ENCODE data around the gene NOL11.
"Not testable (repeated sequence)": the region's sequence is repeated elsewhere in the genome, so short reads cannot be mapped to it uniquely, and the experiment has no call there.

The NOL11 gene

GRCh38 chr17:67756766-67757165 is 39.0 kb downstream of the NOL11 start:
- not testable (repeated sequence) for H4K12ac ChIP-seq (ENCODE audit: low read depth, low read length); H3K27ac ChIP-seq (ENCODE audit: low read depth, low read length); DNase-seq; H3K9ac ChIP-seq (ENCODE audit: low read length); H3K23ac ChIP-seq (ENCODE audit: low read length); H3K4me2 ChIP-seq (ENCODE audit: low read length); H3K14ac ChIP-seq (ENCODE audit: low read length); H2AFZ ChIP-seq (ENCODE audit: insufficient read depth, low read length, poor library complexity); H3K4me3 ChIP-seq (ENCODE audit: low read depth, low read length); H3K27me3 ChIP-seq (ENCODE audit: insufficient read depth, low read length); H2BK12ac ChIP-seq (ENCODE audit: low read length); H3K4me1 ChIP-seq (ENCODE audit: control insufficient read depth in 1 of 2, insufficient read depth in 2 of 2, low read length in 2 of 2); H3K9me3 ChIP-seq (ENCODE audit: insufficient read depth, low read depth, low read length); H2AK5ac ChIP-seq (ENCODE audit: low read length); H3K79me1 ChIP-seq (ENCODE audit: low read length); H3K18ac ChIP-seq (ENCODE audit: low read length); H4K8ac ChIP-seq (ENCODE audit: low read depth, low read length); H2BK5ac ChIP-seq (ENCODE audit: low read depth, low read length, poor library complexity); H3K4ac ChIP-seq (ENCODE audit: low read depth, low read length); H4K91ac ChIP-seq (ENCODE audit: low read depth, low read length); H3K36me3 ChIP-seq (ENCODE audit: control insufficient read depth in 1 of 2, insufficient read depth in 2 of 2, low read length in 2 of 2); H3K79me2 ChIP-seq (ENCODE audit: control insufficient read depth, insufficient read depth, low read length, poor library complexity); H2BK120ac ChIP-seq (ENCODE audit: insufficient read depth, low read length, poor library complexity)
- WGBS (ENCODE audit: extremely low coverage, insufficient coverage, insufficient read length), result no CpG with 5 or more reads among the region's 9 CpGs

GRCh38 chr17:67759355-67760171 is 41.8 kb downstream of the NOL11 start:
- no peak overlapping the region for H3K18ac ChIP-seq (ENCODE audit: low read length)
- H3K27ac ChIP-seq (ENCODE audit: low read depth, low read length), result no peak overlapping the region
- H4K12ac ChIP-seq (ENCODE audit: low read depth, low read length), result no peak overlapping the region
- H2BK5ac ChIP-seq (ENCODE audit: low read depth, low read length, poor library complexity), result no peak overlapping the region
- no peaks in the 10 kb centered on the region for H3K79me1 ChIP-seq (ENCODE audit: low read length)
- no peaks in the 10 kb centered on the region for H3K4me1 ChIP-seq (ENCODE audit: control insufficient read depth in 1 of 2, insufficient read depth in 2 of 2, low read length in 2 of 2)
- no peak overlapping the region for H3K4me2 ChIP-seq (ENCODE audit: low read length)
- no peak overlapping the region for H4K91ac ChIP-seq (ENCODE audit: low read depth, low read length)
- H2BK12ac ChIP-seq (ENCODE audit: low read length), result no peak overlapping the region
- H3K36me3 ChIP-seq (ENCODE audit: control insufficient read depth in 1 of 2, insufficient read depth in 2 of 2, low read length in 2 of 2), result no peaks in the 10 kb centered on the region
- no peak overlapping the region for H4K8ac ChIP-seq (ENCODE audit: low read depth, low read length)
- H2AFZ ChIP-seq (ENCODE audit: insufficient read depth, low read length, poor library complexity), result no peak overlapping the region
- no peaks in the 10 kb centered on the region for H3K27me3 ChIP-seq (ENCODE audit: insufficient read depth, low read length)
- no peak overlapping the region for H3K23ac ChIP-seq (ENCODE audit: low read length)
- peaks cover 2% of the 10 kb centered on the region for H3K9me3 ChIP-seq (ENCODE audit: insufficient read depth, low read depth, low read length)
- no peak overlapping the region for H3K14ac ChIP-seq (ENCODE audit: low read length)
- no peak overlapping the region for H2AK5ac ChIP-seq (ENCODE audit: low read length)
- DNase-seq, result no peak
- no peak overlapping the region for H3K4me3 ChIP-seq (ENCODE audit: low read depth, low read length)
- no peak overlapping the region for H2BK120ac ChIP-seq (ENCODE audit: insufficient read depth, low read length, poor library complexity)
- H3K9ac ChIP-seq (ENCODE audit: low read length), result peak overlapping the region; percentile 42
- H3K4ac ChIP-seq (ENCODE audit: low read depth, low read length), result no peak overlapping the region
- no peaks in the 10 kb centered on the region for H3K79me2 ChIP-seq (ENCODE audit: control insufficient read depth, insufficient read depth, low read length, poor library complexity)
- WGBS (ENCODE audit: extremely low coverage, insufficient coverage, insufficient read length), result no CpG with 5 or more reads among the region's 11 CpGs

DNA sequence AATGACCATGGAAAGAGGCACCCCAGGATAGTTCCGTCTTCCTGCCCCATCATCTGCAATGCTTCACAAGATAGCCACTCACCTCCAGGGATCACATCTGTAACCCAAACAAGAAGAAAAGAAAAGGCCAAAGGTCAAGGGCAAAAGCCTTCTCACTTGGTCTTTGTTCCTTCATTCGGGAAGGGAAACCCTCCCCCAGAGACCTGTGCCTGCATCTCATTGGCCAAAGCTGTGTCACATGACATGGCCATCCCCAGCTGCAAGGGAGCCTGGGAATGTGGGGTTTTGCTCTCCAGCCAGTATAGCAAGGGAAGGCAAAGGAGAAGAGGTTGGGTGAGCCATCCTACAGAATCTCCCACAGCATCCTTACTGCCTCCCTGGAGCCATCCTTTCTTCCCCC is 47.9 kb downstream of the NOL11 start:
- Histone ChIP-seq H3K4me3 (ENCODE audit: low read depth, low read length) (no peak overlapping the region), H3K9me3 (ENCODE audit: insufficient read depth, low read depth, low read length) (no peaks in the 10 kb centered on the region), H3K27me3 (ENCODE audit: insufficient read depth, low read length) (no peaks in the 10 kb centered on the region), H4K12ac (ENCODE audit: low read depth, low read length) (no peak overlapping the region), H2BK120ac (ENCODE audit: insufficient read depth, low read length, poor library complexity) (no peak overlapping the region), H3K27ac (ENCODE audit: low read depth, low read length) (no peak overlapping the region), H3K9ac (ENCODE audit: low read length) (no peak overlapping the region), H3K79me1 (ENCODE audit: low read length) (no peaks in the 10 kb centered on the region), H2AK5ac (ENCODE audit: low read length) (no peak overlapping the region), H3K18ac (ENCODE audit: low read length) (no peak overlapping the region), H3K4me2 (ENCODE audit: low read length) (no peak overlapping the region), H3K4me1 (ENCODE audit: control insufficient read depth in 1 of 2, insufficient read depth in 2 of 2, low read length in 2 of 2) (no peaks in the 10 kb centered on the region), H2BK5ac (ENCODE audit: low read depth, low read length, poor library complexity) (no peak overlapping the region), H4K8ac (ENCODE audit: low read depth, low read length) (no peak overlapping the region), H2AFZ (ENCODE audit: insufficient read depth, low read length, poor library complexity) (no peak overlapping the region), H3K23ac (ENCODE audit: low read length) (no peak overlapping the region), H4K91ac (ENCODE audit: low read depth, low read length) (no peak overlapping the region), H3K4ac (ENCODE audit: low read depth, low read length) (no peak overlapping the region), H3K79me2 (ENCODE audit: control insufficient read depth, insufficient read depth, low read length, poor library complexity) (no peaks in the 10 kb centered on the region), H2BK12ac (ENCODE audit: low read length) (no peak overlapping the region), H3K14ac (ENCODE audit: low read length) (no peak overlapping the region), H3K36me3 (ENCODE audit: control insufficient read depth in 1 of 2, insufficient read depth in 2 of 2, low read length in 2 of 2) (no peaks in the 10 kb centered on the region)
- no CpG with 5 or more reads among the region's 2 CpGs for WGBS (ENCODE audit: extremely low coverage, insufficient coverage, insufficient read length)
- no peak for DNase-seq

DNA sequence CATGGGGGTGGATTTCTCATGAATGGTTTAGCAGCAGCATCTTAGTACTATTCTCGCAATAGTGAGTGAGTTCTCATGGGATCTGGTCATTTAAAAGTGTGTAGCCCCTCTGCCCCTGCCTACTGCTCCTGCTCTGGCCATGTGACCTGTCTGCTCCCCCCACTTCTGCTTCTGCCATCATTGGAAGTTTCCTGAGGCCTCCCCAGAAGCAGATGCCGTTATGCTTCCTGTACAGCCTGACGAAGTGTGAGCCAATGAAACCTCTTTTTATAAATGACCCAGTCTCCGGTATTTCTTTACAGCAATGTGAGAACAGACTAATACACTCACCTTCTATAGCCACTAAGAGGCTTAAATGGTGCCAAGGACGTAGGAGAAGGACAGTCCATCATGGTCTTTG is 51.5 kb downstream of the NOL11 start:
- no CpG with 5 or more reads among the region's 5 CpGs for WGBS (ENCODE audit: extremely low coverage, insufficient coverage, insufficient read length)
- H3K27me3 ChIP-seq (ENCODE audit: insufficient read depth, low read length), result no peaks in the 10 kb centered on the region

More for the DNA sequence above, 51.5 kb downstream of the NOL11 start:
- H4K12ac ChIP-seq (ENCODE audit: low read depth, low read length), result no peak overlapping the region
- H3K79me1 ChIP-seq (ENCODE audit: low read length), result no peaks in the 10 kb centered on the region
- DNase-seq, result no peak
- no peak overlapping the region for H3K4me2 ChIP-seq (ENCODE audit: low read length)
- no peak overlapping the region for H4K91ac ChIP-seq (ENCODE audit: low read depth, low read length)
- no peak overlapping the region for H3K18ac ChIP-seq (ENCODE audit: low read length)
- no peaks in the 10 kb centered on the region for H3K9me3 ChIP-seq (ENCODE audit: insufficient read depth, low read depth, low read length)
- no peak overlapping the region for H3K23ac ChIP-seq (ENCODE audit: low read length)
- H3K9ac ChIP-seq (ENCODE audit: low read length), result no peak overlapping the region
- no peaks in the 10 kb centered on the region for H3K36me3 ChIP-seq (ENCODE audit: control insufficient read depth in 1 of 2, insufficient read depth in 2 of 2, low read length in 2 of 2)
- H3K4ac ChIP-seq (ENCODE audit: low read depth, low read length), result no peak overlapping the region
- no peaks in the 10 kb centered on the region for H3K4me1 ChIP-seq (ENCODE audit: control insufficient read depth in 1 of 2, insufficient read depth in 2 of 2, low read length in 2 of 2)
- no peaks in the 10 kb centered on the region for H3K79me2 ChIP-seq (ENCODE audit: control insufficient read depth, insufficient read depth, low read length, poor library complexity)
- H3K14ac ChIP-seq (ENCODE audit: low read length), result no peak overlapping the region
- H4K8ac ChIP-seq (ENCODE audit: low read depth, low read length), result no peak overlapping the region
- no peak overlapping the region for H2AK5ac ChIP-seq (ENCODE audit: low read length)
- H2BK120ac ChIP-seq (ENCODE audit: insufficient read depth, low read length, poor library complexity), result no peak overlapping the region
- H2AFZ ChIP-seq (ENCODE audit: insufficient read depth, low read length, poor library complexity), result no peak overlapping the region
- no peak overlapping the region for H2BK12ac ChIP-seq (ENCODE audit: low read length)
- no peak overlapping the region for H3K4me3 ChIP-seq (ENCODE audit: low read depth, low read length)
- H3K27ac ChIP-seq (ENCODE audit: low read depth, low read length), result no peak overlapping the region
- H2BK5ac ChIP-seq (ENCODE audit: low read depth, low read length, poor library complexity), result no peak overlapping the region

Measured in trophoblast cell (in vitro differentiated cells and primary cell).